GM18868 (cell line): ENCODE results near the gene TMEM89.

Source experiments
- ATAC-seq: cut with Tn5 transposase; IDR thresholded peaks from one replicate; pipeline ENCODE4 v1.9.1; 2021; ENCODE audit warnings: mild to moderate bottlenecking, moderate library complexity; ENCODE audit not compliant: unreplicated experiment

The TMEM89 gene

GRCh38 chr3:48621461-48621869, at the start of gene TMEM89:
Gene TMEM89 (minus strand): TSS chr3:48621769. CDS start chr3:48621756, 13 bp downstream.
- ATAC-seq = no peak

GRCh38 chr3:48664929-48665328, 43.4 kb upstream of the TMEM89 start:
- ATAC-seq = no peak

GRCh38 chr3:48664313-48664644, 42.7 kb upstream of the TMEM89 start:
- ATAC-seq = no peak

GRCh38 chr3:48663489-48664312, 42.1 kb upstream of the TMEM89 start:
- ATAC-seq = peak; percentile 85

- ATAC-seq = no peak
These were observed 41.4 kb upstream of the TMEM89 start, which contains the start of gene CELSR3 for GRCh38 chr3:48662753-48663488. Gene CELSR3 (minus strand): TSS chr3:48662886. CDS start chr3:48662634, 252 bp downstream.

GRCh38 chr3:48662145-48662752, 40.7 kb upstream of the TMEM89 start:
- no peak for ATAC-seq

GRCh38 chr3:48661501-48662144, 40.1 kb upstream of the TMEM89 start:
- no peak for ATAC-seq

GRCh38 chr3:48660800-48661400, 39.3 kb upstream of the TMEM89 start:
- ATAC-seq = no peak

- ATAC-seq = no peak
These were observed 35.3 kb upstream of the TMEM89 start for GRCh38 chr3:48656841-48657281.

- peak; percentile 58 for ATAC-seq
These were observed 34.7 kb upstream of the TMEM89 start for GRCh38 chr3:48656061-48656840.

- ATAC-seq = peak; percentile 12
These were observed 34.0 kb upstream of the TMEM89 start for GRCh38 chr3:48655606-48656005.

GRCh38 chr3:48655063-48655462, 33.5 kb upstream of the TMEM89 start:
- no peak for ATAC-seq

- ATAC-seq = no peak
These were observed 31.6 kb upstream of the TMEM89 start for GRCh38 chr3:48652923-48653715.

GRCh38 chr3:48651771-48652170, 30.2 kb upstream of the TMEM89 start:
- ATAC-seq = no peak

- no peak for ATAC-seq
These were observed 29.2 kb upstream of the TMEM89 start for GRCh38 chr3:48650723-48651122.

- ATAC-seq = no peak
These were observed 26.8 kb upstream of the TMEM89 start for GRCh38 chr3:48648188-48648850.

- no peak for ATAC-seq
These were observed 26.1 kb upstream of the TMEM89 start for GRCh38 chr3:48647714-48648113.

- ATAC-seq = no peak
These were observed 23.6 kb upstream of the TMEM89 start for GRCh38 chr3:48644898-48645760.
